GM18505 (cell line): ENCODE measurements around the gene PTPRU.
A peak's percentile ranks its signal among the peaks of the same experiment; 100 is the strongest.
"Not testable (repeated sequence)": the region's sequence is repeated elsewhere in the genome, so short reads cannot be mapped to it uniquely, and the experiment has no call there.

ENCODE experiments used
- ATAC-seq: cut with Tn5 transposase; IDR thresholded peaks from one replicate; pipeline ENCODE4 v1.9.1; 2021; ENCODE audit not compliant: unreplicated experiment
- POLR2A ChIP-seq: IDR thresholded peaks from 4 replicates; pipeline ENCODE4 v1.6.1; 2011; ENCODE audit warnings: borderline replicate concordance; ENCODE audit not compliant: insufficient read depth, insufficient read length; ENCODE audit errors: extremely low read depth

Gene PTPRU

DNA sequence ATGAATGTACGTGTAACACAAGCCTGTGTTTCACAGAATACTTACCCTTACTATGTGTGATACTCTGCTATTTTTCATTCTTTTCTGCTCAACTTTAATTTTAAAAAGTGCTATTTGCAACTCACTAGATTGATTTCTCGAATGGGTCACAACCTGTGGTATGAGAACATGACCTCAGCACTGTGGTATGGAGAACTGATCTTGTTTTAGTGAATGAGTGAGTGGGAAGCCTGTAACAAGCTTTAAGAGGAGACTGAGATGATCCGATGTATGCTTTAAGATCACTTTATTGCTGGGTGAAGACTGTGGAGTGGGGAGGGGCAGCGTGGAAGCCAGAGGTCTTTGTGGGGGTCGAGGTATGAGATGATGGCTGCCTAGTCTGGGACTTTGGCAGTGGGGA lies 27.1 kb upstream of the PTPRU start:
- no peak for TF ChIP-seq POLR2A

DNA sequence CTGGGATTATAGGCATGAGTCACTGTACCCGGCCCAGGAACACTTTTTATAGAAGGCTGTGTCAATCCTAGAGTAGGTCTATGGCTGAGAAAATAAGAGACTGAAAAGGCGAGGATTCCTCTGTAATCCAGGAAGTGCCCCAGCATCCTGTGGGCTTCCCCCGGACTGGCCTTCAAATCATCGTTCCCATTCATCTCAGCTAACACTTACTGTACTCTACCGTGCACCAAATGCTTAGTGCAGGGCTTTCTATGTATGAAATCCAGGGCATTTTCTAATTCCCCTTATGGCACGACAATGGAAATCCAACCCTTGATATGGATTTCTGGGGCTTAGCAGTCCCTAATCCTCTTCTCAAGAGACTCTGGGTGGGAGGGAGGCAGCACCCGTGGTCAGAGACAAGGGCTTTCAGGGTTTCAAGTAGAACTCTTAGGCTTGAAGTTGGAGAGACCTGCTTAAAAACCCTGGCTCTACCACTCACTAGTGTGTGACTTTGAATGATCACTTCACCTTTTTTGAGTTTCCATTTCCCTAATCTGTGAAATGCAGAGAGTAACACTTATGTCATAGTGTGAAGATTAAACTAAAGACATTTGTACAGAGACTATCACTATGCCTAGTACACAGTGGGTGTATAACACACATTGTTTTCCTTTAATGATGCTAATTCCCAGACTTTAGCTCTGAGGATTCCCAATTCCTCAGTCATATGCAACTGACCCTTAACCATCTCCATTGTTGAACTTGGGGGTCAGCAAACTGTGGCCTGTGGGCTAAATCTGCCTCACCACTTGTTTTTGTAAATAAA lies 25.8 kb upstream of the PTPRU start:
- peak; percentile 46 for ATAC-seq
- no peak for TF ChIP-seq POLR2A

More for the DNA sequence above, 27.1 kb upstream of the PTPRU start:
- ATAC-seq = no peak

DNA sequence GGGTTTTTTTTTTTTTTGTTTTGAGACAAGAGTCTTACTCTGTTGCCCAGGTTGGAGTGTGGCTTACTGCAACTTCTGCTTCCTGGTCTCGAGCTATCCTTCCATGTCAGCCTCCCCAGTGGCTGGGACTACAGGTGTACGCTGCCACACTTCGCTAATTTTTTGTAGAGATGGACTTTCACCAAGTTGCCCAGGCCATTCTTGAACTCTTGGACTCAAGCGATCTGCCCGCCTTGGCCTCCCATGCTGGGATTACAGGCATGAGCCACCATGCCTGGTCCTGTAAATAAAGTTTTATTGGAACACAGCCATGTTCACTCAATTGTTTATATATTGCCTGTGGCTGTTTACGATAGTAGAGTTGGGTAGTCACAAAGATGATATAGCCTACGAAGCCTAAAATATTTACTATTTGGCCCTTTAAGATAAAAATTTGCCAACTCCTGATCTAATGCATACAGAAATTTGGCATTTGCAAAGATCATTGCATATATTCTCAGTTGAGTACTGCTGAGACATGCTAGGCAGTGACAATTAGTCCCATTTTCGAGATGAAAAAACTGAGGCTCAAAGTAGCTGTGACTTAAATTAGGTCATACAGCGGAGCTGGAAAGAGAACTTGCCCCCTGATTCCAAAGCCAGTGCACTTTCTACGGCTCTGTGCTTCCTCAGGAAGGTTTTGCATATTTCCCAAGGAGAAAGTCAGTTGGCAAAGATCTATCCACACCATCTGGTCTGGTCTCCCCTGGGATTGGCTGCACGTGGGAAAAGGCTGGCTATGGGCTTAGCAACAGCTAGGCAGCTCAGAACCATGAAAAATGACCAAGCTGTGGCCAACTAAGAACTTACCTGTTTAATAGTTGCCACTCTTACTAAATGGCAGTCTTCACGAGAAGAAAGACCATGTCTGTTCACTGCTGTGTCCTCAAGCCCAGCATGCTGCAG lies 25.0 kb upstream of the PTPRU start:
- ATAC-seq = no peak
- TF ChIP-seq POLR2A = no peak

DNA sequence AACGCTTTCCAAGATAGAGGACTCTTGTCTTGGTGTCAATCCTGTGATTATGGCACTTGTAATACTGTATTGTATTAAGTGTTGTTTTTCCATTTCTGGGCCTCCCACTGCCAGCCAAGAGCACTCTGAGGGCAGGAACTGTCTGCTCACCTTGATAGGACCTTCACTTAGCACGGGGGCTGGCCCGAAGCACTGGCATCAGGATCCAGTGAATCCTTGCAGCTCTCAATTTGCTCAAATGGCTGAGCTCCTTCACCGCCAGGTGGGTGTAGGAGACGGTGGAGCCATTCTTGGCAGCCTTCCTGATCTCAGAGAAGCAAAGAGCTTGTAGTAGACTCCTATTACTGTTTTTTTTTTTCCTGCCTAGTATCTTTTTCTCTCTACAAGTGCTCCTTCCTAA lies 23.3 kb upstream of the PTPRU start:
- no peak for ATAC-seq
- TF ChIP-seq POLR2A = no peak

DNA sequence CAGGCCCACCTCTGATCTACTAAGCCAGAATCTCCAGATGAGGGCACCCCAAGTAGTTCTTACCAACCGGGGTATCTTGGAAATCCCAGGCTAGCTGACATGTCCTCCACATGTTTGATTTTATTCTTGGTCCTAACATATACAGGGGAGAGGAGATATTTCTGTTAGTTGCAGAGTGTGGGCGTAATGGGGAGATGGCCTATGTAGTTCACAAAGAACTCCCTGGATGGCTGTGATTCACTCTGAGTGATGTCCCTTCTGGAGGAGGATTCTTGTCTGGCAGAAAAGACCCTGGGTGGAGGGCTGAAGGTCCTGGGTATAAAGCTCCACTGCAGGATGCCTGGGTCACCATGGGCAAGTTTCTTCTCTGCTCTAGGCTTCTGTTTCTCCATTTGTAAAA lies 18.7 kb upstream of the PTPRU start:
- ATAC-seq = no peak
- no peak for TF ChIP-seq POLR2A

DNA sequence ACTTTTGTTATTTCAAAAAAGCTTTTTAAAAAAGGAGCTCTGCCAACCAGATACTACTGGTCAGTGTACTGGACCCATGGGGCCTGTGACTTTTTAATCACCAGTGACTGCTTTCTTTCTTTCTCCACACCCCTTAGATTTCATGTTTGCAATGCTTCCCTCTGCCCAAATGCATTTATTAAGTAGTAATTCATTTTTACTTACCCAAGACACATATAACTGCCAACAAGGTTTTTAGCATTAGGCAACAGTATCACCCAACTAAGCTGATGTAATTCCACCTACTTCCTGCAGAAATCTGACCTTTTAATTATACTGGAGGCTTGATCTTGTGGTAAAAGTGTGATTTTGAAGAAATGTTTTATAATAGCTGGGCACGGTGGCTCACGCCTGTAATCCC lies 18.1 kb upstream of the PTPRU start:
- TF ChIP-seq POLR2A = no peak
- ATAC-seq = no peak

DNA sequence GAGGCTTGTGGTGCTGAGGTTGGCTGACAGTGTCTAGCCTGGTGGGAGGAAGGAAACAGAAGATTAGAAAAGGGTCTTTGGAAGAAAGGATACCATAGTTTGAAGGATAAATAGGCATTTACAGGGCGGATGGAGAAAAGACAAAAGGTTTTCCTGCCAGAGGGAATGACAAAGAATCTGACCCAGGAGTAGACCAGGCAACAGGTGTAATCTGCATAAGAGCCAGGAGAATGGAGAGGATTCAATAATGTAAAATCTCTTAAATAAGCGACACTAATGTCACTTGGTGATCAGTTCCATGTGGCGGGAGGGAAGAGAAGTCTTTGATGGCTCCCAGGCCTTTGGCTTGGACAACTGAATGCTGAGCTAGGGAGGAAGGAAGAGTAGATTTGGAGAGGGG lies 15.0 kb upstream of the PTPRU start:
- no peak for ATAC-seq
- no peak for TF ChIP-seq POLR2A

DNA sequence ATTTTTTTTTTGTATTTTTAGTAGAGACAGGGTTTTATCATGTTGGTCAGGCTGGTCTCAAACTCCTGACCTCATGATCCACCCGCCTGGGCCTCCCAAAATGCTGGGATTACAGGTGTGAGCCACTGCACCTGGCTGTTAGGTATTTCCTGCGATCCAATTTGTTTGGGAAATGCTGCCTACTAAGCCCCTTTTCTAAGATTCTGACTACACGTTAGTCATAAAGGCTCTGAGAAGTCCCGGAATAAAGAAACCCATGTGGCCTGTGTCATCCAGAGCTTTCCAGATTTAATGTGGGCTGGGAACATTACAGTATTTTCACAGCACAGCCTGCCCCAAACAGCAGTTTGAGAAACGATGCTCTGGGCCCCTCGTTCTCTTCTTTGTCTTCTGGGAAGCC lies 14.1 kb upstream of the PTPRU start:
- ATAC-seq = not testable (repeated sequence)

DNA sequence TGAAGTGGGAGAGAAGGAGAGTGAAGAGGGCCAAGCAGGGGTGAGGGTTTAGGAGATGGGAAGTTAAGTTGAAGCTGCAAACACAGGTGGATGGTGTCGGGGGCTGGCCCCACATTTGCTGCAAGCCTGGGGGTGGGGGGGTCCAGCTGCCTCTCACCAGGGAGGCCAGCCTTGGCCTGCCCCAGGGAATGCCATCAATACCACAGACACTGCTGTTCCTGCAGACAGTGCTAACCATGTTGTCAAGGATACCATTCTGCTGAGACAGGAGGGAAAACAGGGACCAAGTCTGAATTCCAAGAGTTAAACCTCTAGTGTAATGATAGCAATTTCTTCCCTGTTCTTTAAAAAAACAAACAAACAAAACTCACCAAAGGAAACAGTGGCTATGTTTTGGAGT lies 13.6 kb upstream of the PTPRU start:
- ATAC-seq = no peak
- no peak for TF ChIP-seq POLR2A

DNA sequence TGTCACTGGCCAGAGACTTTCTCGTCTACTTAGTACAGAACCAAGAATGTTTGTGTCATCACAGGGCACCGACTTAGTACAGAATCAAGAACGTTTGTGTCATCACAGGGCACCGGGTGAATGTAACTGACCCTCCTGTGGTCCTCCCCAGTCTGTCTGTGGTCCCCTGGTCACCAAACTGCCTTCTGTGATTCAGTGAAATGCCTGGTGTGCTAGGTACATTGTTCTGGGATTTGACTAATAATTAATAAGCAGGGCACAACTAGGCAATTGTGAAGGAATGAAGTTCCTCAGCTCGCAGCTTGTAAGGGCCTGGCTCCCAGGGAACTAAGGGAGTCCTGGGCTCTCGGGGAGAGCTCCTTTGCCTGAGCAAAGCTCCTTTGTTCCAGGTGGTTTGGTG lies 12.8 kb upstream of the PTPRU start:
- no peak for ATAC-seq
- no peak for TF ChIP-seq POLR2A

DNA sequence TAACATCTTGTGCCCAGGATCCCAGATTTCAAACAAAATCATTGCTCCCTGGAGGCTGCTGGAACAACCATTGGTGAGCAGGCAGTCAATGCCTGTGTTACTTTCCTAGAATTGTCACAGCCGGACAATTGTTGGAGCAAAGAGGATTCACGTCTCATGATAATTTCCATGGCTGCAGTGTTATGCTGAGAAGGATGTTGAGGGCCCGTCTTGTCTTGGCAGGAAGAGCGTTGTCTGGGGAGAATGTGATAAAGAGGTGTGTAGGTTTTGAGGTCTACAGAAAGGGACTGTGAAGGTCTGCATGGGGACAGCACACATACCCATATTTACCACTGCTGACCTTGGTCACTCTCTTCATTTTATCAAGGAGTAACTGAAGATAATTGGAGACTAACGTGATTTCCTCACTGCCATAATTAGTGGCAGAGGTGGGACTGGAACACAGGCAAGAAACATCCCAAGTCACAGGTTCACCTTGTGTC lies 11.9 kb upstream of the PTPRU start:
- no peak for TF ChIP-seq POLR2A

DNA sequence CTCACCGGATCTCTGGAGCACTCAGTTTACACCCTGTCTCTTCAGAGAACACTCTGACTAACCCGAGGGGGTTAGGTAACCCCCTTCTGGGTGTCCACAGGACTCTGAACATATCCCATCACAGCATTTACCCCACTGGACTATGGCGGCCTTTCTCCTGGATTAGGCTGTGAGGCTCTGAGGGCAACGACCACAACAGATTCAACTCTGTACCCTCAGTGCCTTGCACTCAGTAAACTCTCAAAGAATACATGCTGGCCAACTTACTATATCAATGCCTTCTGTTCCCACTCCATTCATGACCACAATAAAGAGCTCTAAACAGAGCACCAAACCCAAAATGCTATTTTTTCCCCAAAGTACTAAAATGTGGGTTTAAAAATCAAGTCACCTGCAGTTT lies 11.0 kb upstream of the PTPRU start:
- no peak for ATAC-seq
- no peak for TF ChIP-seq POLR2A

More for the DNA sequence above, 11.9 kb upstream of the PTPRU start:
- no peak for ATAC-seq

DNA sequence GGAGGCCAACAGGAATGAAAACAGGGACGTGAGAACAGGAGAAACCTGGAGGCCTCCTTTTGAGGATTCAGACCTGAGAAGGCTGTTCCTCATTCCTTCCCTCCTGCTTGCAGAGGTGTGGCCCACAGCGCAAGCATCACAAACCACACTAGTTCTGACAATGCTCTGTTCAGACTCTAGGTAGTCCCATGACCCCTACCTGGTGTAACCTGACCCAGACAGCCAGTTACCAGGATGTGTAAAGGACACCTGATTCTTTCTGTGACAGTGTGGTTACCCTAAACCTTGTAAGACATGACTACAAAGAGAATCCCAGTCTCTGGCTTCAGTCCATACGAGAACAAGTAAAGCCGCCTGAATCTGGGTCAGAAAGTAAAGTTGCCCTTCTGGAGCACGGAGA lies 8.8 kb upstream of the PTPRU start:
- ATAC-seq = no peak
- no peak for TF ChIP-seq POLR2A

DNA sequence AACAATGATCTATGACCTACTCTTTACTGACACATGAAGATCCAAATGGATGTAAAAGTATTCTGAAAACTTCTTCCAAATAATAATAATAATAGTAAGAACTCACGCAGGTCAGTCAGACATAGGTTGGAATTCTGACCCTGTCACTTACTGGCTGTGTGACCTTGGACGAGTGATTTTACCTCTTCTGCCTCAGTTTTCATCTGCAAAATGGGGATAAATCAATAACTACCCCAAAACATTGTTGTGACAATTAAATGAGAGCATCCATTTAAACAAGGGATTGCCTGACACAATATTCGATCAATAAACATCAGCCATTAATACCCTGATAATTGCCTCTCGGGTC lies 6.1 kb upstream of the PTPRU start:
- TF ChIP-seq POLR2A = no peak
- ATAC-seq = no peak

DNA sequence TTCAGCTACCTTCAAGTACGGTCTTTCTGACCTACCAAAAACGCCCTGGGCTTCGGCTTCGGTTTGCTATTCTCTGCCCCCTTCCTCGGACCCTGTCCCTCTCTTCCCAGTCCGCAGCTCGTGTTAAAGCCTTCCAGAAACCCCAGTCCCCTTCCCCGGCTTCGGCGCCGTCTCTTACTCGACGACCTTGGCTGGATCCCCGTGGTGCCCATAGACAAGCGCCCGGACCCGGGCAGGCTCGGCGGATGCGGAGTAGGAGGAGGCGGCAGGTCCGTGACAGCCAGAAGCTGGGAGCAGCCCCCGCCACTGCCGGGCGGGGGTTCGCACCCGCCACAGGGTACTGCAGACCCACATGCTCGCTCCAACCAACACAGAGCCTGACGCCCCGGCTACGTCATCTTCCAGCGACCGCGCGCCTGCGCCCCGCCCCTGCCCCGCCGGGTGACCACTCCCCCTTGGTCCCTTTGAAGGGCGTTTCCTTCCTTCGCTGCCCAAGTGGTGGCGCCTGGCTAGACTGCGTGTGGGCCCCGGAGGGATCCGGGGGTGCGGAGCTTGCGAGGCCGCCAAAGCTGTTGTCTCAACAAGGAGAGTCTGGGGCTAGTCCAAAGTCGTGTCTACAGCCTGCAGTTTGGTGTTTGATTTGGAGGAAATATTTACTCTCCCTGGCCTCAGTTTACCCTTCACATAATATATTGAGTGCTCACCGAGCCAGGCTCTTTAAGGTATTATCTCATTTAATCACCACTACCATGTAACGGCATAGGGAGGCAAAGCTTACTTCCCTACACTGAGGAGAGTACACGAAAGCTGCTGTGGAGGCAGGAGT lies 5.6 kb upstream of the PTPRU start, which contains the start of gene MECR:
MECR (minus strand) TSS at position 382 of the 826 bp plus-strand sequence; CDS start at position 354, 28 bp downstream.
- peak; percentile 86 for TF ChIP-seq POLR2A
- peak; percentile 94 for ATAC-seq
